HepG2 (cell line): ENCODE measurements around the gene KRTAP10-11. TPM values are rescaled to one million over a fixed set of nuclear protein-coding genes. Genes with fewer than 3 reads are reported as not detected.

Experiments
- NONO ChIP-seq, 2 experiments: fragments of 450-650 bp in 1 of 2; sonication (generic) in 1 of 2; formaldehyde crosslinking in 1 of 2; IDR thresholded peaks in 1 of 2; conservative IDR thresholded peaks in 1 of 2; 2 replicates each; pipeline versions ENCODE4 v1.6.1 to v1.8.0; 2017 to 2022; ENCODE audit warnings: mild to moderate bottlenecking in 1 of 2, missing genetic modification reagents in 1 of 2, moderate library complexity in 1 of 2
- ZBTB21 ChIP-seq: sonication (generic); formaldehyde crosslinking; IDR thresholded peaks from 2 replicates; pipeline ENCODE4 v1.4.0; 2020; ENCODE audit warnings: missing genetic modification reagents
- ZBTB7B ChIP-seq: sonication (generic); formaldehyde crosslinking; IDR thresholded peaks from 2 replicates; pipeline ENCODE4 v1.4.0; 2020; ENCODE audit warnings: missing genetic modification reagents
- ZEB1 ChIP-seq: IDR thresholded peaks from 2 replicates; pipeline ENCODE4 v1.6.1; 2012; ENCODE audit warnings: mild to moderate bottlenecking, low read depth, inconsistent platforms; ENCODE audit not compliant: insufficient replicate concordance
- ZNF430 ChIP-seq: sonication (generic); formaldehyde crosslinking; IDR thresholded peaks from 2 replicates; pipeline ENCODE4 v1.9.0; 2021; ENCODE audit warnings: mild to moderate bottlenecking, missing genetic modification reagents
- ZNF530 ChIP-seq: sonication (generic); formaldehyde crosslinking; IDR thresholded peaks from 2 replicates; pipeline ENCODE4 v1.5.0; 2020; ENCODE audit warnings: low read depth, mild to moderate bottlenecking, missing genetic modification reagents
- ZNF766 ChIP-seq: sonication (generic); formaldehyde crosslinking; IDR thresholded peaks from 2 replicates; pipeline ENCODE4 v1.5.0; 2020; ENCODE audit warnings: missing genetic modification reagents, borderline replicate concordance
- ZNF878 ChIP-seq: sonication (generic); formaldehyde crosslinking; IDR thresholded peaks from 2 replicates; pipeline ENCODE4 v1.8.1; 2023; ENCODE audit warnings: mild to moderate bottlenecking, missing genetic modification reagents, moderate library complexity
- polyA plus RNA-seq, 8 experiments: library from polyadenylated mRNA; depleted of rRNA in 3 of 8; stranded (reverse) in 7 of 8; unstranded in 1 of 8; fragments of >200 nt; fragmentation: Illumina TruSeq in 4 of 8; extraction: Trizol in 4 of 8; gene quantifications; 2 replicates each; pipeline versions ENCODE4 v1.2.1 to v1.2.3, GENCODE V29; 2011 to 2016; ENCODE audit warnings: low read depth in 4 of 8, missing spikeins in 1 of 8, mixed read lengths in 1 of 8; ENCODE audit not compliant: insufficient read depth in 1 of 8
- total RNA-seq, 5 experiments: library from RNA; depleted of rRNA; stranded (reverse); fragments of >200 nt; fragmentation: Illumina TruSeq; extraction: Trizol; gene quantifications; 2 replicates each; pipeline ENCODE4 v1.2.3, GENCODE V29; 2016; ENCODE audit warnings: low read depth in 1 of 5
- TF ChIP-seq, protein P1 (sequence below): sonication (generic); formaldehyde crosslinking; IDR thresholded peaks from 2 replicates; pipeline ENCODE4 v1.4.0; 2020; ENCODE audit warnings: missing genetic modification reagents
- TF ChIP-seq, protein P2 (sequence below): sonication (generic); formaldehyde crosslinking; IDR thresholded peaks from 2 replicates; pipeline ENCODE4 v1.5.0; 2020; ENCODE audit warnings: mild to moderate bottlenecking, missing genetic modification reagents, borderline replicate concordance

KRTAP10-11 gene
- total and polyA plus RNA-seq, 2 of the 13 experiments (the other 11 are each of a cell fraction or from before 2014, with no cell fraction given): not detected

DNA sequence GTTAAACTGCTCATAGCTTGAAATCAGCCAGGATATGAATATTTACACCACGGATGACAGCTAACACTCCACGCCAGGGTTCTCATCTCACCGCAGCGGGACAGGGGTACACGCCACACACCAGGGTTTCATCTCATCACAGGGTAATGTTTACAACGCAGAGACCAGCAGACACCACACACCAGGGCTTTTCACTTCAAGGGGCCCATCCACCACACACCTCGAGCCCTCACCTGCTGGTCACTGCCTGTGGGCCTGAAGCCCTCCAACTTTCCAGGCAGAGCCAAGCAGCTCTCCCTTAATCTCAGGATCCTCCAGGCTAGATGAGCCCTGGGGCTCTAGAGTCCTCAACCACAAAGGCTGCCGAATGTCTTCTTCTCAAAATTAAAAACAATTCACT is 49.4 kb downstream of the KRTAP10-11 start (continued):
- TF ChIP-seq, protein P1, sequence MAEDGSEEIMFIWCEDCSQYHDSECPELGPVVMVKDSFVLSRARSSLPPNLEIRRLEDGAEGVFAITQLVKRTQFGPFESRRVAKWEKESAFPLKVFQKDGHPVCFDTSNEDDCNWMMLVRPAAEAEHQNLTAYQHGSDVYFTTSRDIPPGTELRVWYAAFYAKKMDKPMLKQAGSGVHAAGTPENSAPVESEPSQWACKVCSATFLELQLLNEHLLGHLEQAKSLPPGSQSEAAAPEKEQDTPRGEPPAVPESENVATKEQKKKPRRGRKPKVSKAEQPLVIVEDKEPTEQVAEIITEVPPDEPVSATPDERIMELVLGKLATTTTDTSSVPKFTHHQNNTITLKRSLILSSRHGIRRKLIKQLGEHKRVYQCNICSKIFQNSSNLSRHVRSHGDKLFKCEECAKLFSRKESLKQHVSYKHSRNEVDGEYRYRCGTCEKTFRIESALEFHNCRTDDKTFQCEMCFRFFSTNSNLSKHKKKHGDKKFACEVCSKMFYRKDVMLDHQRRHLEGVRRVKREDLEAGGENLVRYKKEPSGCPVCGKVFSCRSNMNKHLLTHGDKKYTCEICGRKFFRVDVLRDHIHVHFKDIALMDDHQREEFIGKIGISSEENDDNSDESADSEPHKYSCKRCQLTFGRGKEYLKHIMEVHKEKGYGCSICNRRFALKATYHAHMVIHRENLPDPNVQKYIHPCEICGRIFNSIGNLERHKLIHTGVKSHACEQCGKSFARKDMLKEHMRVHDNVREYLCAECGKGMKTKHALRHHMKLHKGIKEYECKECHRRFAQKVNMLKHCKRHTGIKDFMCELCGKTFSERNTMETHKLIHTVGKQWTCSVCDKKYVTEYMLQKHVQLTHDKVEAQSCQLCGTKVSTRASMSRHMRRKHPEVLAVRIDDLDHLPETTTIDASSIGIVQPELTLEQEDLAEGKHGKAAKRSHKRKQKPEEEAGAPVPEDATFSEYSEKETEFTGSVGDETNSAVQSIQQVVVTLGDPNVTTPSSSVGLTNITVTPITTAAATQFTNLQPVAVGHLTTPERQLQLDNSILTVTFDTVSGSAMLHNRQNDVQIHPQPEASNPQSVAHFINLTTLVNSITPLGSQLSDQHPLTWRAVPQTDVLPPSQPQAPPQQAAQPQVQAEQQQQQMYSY: no peak
- TF ChIP-seq, protein P2, sequence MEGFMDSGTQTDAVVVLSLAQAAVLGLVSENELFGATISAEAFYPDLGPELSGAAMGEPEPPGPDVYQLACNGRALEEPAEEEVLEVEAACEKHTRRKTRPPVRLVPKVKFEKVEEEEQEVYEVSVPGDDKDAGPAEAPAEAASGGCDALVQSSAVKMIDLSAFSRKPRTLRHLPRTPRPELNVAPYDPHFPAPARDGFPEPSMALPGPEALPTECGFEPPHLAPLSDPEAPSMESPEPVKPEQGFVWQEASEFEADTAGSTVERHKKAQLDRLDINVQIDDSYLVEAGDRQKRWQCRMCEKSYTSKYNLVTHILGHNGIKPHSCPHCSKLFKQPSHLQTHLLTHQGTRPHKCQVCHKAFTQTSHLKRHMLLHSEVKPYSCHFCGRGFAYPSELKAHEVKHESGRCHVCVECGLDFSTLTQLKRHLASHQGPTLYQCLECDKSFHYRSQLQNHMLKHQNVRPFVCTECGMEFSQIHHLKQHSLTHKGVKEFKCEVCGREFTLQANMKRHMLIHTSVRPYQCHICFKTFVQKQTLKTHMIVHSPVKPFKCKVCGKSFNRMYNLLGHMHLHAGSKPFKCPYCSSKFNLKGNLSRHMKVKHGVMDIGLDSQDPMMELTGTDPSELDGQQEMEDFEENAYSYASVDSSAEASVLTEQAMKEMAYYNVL (CRISPR knock-in tag): no peak
- TF ChIP-seq ZEB1 (no peak), ZNF530 (CRISPR knock-in tag) (no peak), ZBTB21 (CRISPR knock-in tag) (no peak), ZNF878 (CRISPR knock-in tag) (no peak), NONO (IDR thresholded peaks at IDR 0.05) (no peak), NONO (CRISPR knock-in tag; conservative IDR thresholded peaks at IDR 0.05) (no peak), ZNF766 (CRISPR knock-in tag) (no peak), ZBTB7B (CRISPR knock-in tag) (no peak), ZNF430 (CRISPR knock-in tag) (no peak)
